ENCODE measurements around the gene VTN. TPM values are rescaled to one million over a fixed set of nuclear protein-coding genes. Genes with fewer than 3 reads are reported as not detected.

Gene VTN
- total and polyA plus RNA-seq, 5 donors from 2014 or later, result 0.10 to 0.18 (median 0.17) TPM; not detected in 2

DNA sequence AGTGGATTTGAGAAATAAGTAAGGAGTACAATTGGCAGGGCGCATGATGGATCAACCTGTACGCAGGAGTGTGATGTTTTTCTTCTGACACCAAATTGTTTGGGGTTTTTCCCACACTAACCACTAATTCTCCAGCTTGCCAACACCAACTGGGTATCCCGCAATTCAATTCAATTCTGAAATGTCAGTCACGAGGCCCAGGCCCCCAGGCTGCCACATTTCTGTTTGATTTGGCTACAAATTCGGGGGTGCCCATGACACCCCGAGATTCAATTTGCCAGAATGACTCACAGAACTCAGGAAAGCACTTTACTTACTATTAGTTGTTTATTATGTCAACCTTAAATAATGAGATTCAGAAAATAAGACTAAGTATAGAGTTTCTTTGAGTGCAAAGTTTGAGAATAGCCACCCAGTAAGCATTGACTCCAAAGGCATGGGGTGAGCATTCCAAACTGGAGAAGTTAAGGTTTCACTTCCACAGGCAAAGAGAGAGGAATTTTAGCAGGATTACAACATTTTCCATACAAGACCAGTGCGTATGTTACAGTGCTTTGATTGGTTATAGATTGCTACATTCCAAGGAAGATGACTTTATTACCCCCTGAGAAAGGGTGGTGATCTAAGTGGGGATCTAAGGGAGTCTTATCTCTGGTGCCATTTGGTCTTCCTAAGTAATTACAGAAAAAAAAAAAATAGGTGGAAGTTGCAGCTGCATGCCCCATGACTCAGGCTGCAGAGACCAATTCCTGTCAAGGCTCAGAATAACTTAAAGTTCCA lies 24.4 kb upstream of the VTN start:
- no peaks in the 10 kb centered on the region for H3K4me1 ChIP-seq (ENCODE audit: control insufficient read depth, insufficient read depth, low read length, poor library complexity, severe bottlenecking)
- no peak overlapping the region for H3K4me3 Mint-ChIP-seq
- peaks cover 0 to 7% (median 1%) of the 10 kb centered on the region in 4 donors for H3K4me1 Mint-ChIP-seq
- no peak overlapping the region for H3K27ac Mint-ChIP-seq
- no peaks in the 10 kb centered on the region for H3K27me3 Mint-ChIP-seq
- no peak overlapping the region for H3K27ac ChIP-seq (ENCODE audit: insufficient read depth, low read length, poor library complexity, severe bottlenecking)
- ATAC-seq (ENCODE audit: low read depth in 2 of 2) (no peak), DNase-seq (no peak)
- no peaks in the 10 kb centered on the region for H3K27me3 ChIP-seq (ENCODE audit: control insufficient read depth, insufficient read depth, low read length)
- H3K36me3 Mint-ChIP-seq, result peaks cover 27% of the 10 kb centered on the region
- no peaks in the 10 kb centered on the region for H3K9me3 Mint-ChIP-seq
- no peak overlapping the region for H3K4me3 ChIP-seq (ENCODE audit: low read depth, low read length)
- H3K36me3 ChIP-seq (ENCODE audit: control insufficient read depth, insufficient read depth, low read length), result peaks cover 56% of the 10 kb centered on the region
- no peaks in the 10 kb centered on the region for H3K9me3 ChIP-seq (ENCODE audit: control insufficient read depth in 2 of 2, low read length in 2 of 2)

DNA sequence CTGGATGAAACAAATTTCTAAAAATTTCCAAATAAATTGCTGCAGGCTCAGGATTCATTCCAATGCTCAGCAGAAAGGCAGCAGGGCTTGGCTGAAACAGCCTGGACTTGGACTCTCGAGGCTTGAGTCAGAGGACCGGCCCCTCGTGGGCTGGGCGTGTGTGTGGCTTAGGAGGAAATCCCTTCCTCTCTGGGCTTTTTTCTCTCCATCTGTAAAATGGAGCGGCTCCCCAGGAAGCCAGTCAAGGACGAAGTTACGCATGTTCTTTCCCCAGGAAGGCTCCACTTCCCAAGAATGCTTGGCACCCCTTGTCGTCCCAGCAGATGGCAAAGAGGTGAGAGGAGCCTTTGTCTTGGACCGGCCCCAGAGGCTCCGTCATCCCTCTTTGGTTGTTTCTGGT lies 22.4 kb upstream of the VTN start:
- Histone ChIP-seq H3K4me3 (ENCODE audit: low read depth, low read length) (no peak overlapping the region), H3K27me3 (ENCODE audit: control insufficient read depth, insufficient read depth, low read length) (no peaks in the 10 kb centered on the region), H3K27ac (ENCODE audit: insufficient read depth, low read length, poor library complexity, severe bottlenecking) (no peak overlapping the region), H3K36me3 (ENCODE audit: control insufficient read depth, insufficient read depth, low read length) (peaks cover 63% of the 10 kb centered on the region), H3K9me3 (ENCODE audit: control insufficient read depth in 2 of 2, low read length in 2 of 2) (no peaks in the 10 kb centered on the region), H3K4me1 (ENCODE audit: control insufficient read depth, insufficient read depth, low read length, poor library complexity, severe bottlenecking) (no peaks in the 10 kb centered on the region)
- no peak for ATAC-seq (ENCODE audit: low read depth in 2 of 2)
- no peak for DNase-seq
- Mint-ChIP-seq H3K4me1 (peaks cover 0 to 7% (median 2%) of the 10 kb centered on the region in 4 donors), H3K36me3 (peaks cover 32% of the 10 kb centered on the region), H3K9me3 (no peaks in the 10 kb centered on the region), H3K27me3 (no peaks in the 10 kb centered on the region), H3K4me3 (no peak overlapping the region), H3K27ac (no peak overlapping the region)

DNA sequence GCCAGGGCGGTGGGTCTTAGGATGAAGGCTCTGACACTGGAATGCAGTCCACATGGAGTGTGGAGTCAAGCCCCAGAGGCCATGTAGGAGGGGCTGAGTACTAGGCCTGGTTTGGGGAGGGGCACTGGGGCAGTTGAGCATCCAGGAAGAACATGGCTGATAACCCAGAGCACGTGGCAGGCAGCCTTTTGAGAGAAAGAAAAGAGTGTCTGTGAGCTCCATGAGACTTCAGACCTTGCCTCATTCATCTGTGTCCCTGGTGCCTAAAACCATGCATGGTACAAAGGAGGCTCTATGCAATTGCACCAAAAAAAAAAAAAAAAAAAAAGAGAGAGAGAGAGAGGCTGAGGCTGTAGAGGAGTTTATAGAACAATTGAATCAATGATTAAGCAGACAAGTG lies 21.3 kb upstream of the VTN start:
- no peak overlapping the region for H3K4me3 ChIP-seq (ENCODE audit: low read depth, low read length)
- Mint-ChIP-seq H3K27ac (no peak overlapping the region), H3K4me3 (no peak overlapping the region), H3K36me3 (peaks cover 33% of the 10 kb centered on the region), H3K27me3 (no peaks in the 10 kb centered on the region), H3K4me1 (peaks cover 0 to 7% (median 3%) of the 10 kb centered on the region in 4 donors), H3K9me3 (no peaks in the 10 kb centered on the region)
- DNase-seq, result no peak
- peaks cover 61% of the 10 kb centered on the region for H3K36me3 ChIP-seq (ENCODE audit: control insufficient read depth, insufficient read depth, low read length)
- H3K9me3 ChIP-seq (ENCODE audit: control insufficient read depth in 2 of 2, low read length in 2 of 2), result no peaks in the 10 kb centered on the region
- H3K4me1 ChIP-seq (ENCODE audit: control insufficient read depth, insufficient read depth, low read length, poor library complexity, severe bottlenecking), result no peaks in the 10 kb centered on the region
- H3K27ac ChIP-seq (ENCODE audit: insufficient read depth, low read length, poor library complexity, severe bottlenecking), result no peak overlapping the region
- ATAC-seq (ENCODE audit: low read depth in 2 of 2), result no peak
- no peaks in the 10 kb centered on the region for H3K27me3 ChIP-seq (ENCODE audit: control insufficient read depth, insufficient read depth, low read length)

DNA sequence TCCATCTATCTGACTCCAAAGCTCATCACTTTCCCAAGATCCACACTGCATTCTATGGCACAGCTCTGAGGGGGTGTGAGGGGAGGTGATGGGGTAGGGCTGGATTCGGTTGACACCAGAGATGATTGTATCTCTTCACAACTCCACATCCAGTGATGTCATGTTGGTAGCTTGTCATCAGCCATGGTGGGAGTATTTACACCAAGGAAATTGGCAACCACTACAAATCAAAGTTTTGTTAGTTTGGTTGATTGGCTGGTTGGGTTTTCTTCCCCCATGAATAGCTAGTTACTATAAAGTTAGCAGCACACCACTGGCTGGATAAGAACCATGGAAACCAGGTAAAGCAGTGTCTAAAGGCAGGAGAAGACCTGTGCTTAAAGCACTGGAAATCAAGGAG lies 20.9 kb upstream of the VTN start:
- H3K36me3 Mint-ChIP-seq, result peaks cover 33% of the 10 kb centered on the region
- peaks cover 0 to 9% (median 6%) of the 10 kb centered on the region in 4 donors for H3K4me1 Mint-ChIP-seq
- H3K4me3 Mint-ChIP-seq, result no peak overlapping the region
- no peaks in the 10 kb centered on the region for H3K27me3 ChIP-seq (ENCODE audit: control insufficient read depth, insufficient read depth, low read length)
- H3K27ac ChIP-seq (ENCODE audit: insufficient read depth, low read length, poor library complexity, severe bottlenecking), result no peak overlapping the region
- H3K36me3 ChIP-seq (ENCODE audit: control insufficient read depth, insufficient read depth, low read length), result peaks cover 57% of the 10 kb centered on the region
- H3K27me3 Mint-ChIP-seq, result no peaks in the 10 kb centered on the region
- H3K4me1 ChIP-seq (ENCODE audit: control insufficient read depth, insufficient read depth, low read length, poor library complexity, severe bottlenecking), result no peaks in the 10 kb centered on the region
- DNase-seq, result no peak
- no peak overlapping the region for H3K4me3 ChIP-seq (ENCODE audit: low read depth, low read length)
- no peak overlapping the region for H3K27ac Mint-ChIP-seq
- H3K9me3 ChIP-seq (ENCODE audit: control insufficient read depth in 2 of 2, low read length in 2 of 2), result no peaks in the 10 kb centered on the region
- no peaks in the 10 kb centered on the region for H3K9me3 Mint-ChIP-seq
- no peak for ATAC-seq (ENCODE audit: low read depth in 2 of 2)

DNA sequence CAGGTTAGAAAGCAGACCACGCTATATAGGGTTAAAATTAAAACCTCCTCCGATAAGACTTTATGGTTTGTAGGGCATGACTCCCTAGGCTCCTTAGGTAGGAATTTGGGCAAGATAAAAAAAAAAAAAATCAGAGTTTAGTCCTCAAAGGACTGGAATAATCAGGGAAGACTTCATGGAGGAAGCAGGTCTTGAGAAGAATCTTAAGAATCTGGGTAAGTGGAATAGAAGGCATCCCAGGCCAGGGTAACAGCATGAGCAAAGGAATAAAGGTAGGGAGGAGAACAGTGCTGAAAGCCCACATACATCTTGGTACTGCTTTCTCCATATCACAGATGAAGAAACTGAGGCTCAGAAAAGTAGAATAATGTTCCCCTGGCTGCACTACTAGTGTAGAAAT lies 20.5 kb upstream of the VTN start:
- Histone ChIP-seq H3K4me1 (ENCODE audit: control insufficient read depth, insufficient read depth, low read length, poor library complexity, severe bottlenecking) (peaks cover 4% of the 10 kb centered on the region), H3K27ac (ENCODE audit: insufficient read depth, low read length, poor library complexity, severe bottlenecking) (no peak overlapping the region), H3K36me3 (ENCODE audit: control insufficient read depth, insufficient read depth, low read length) (peaks cover 52% of the 10 kb centered on the region), H3K4me3 (ENCODE audit: low read depth, low read length) (no peak overlapping the region), H3K9me3 (ENCODE audit: control insufficient read depth in 2 of 2, low read length in 2 of 2) (no peaks in the 10 kb centered on the region), H3K27me3 (ENCODE audit: control insufficient read depth, insufficient read depth, low read length) (no peaks in the 10 kb centered on the region)
- Mint-ChIP-seq H3K36me3 (peaks cover 33% of the 10 kb centered on the region), H3K4me1 (peaks cover 0 to 14% (median 8%) of the 10 kb centered on the region in 4 donors), H3K4me3 (peak overlapping the region in 1 of 4 donors; percentile 44), H3K27me3 (no peaks in the 10 kb centered on the region), H3K9me3 (no peaks in the 10 kb centered on the region), H3K27ac (no peak overlapping the region)
- ATAC-seq (ENCODE audit: low read depth in 2 of 2) (no peak), DNase-seq (no peak)

DNA sequence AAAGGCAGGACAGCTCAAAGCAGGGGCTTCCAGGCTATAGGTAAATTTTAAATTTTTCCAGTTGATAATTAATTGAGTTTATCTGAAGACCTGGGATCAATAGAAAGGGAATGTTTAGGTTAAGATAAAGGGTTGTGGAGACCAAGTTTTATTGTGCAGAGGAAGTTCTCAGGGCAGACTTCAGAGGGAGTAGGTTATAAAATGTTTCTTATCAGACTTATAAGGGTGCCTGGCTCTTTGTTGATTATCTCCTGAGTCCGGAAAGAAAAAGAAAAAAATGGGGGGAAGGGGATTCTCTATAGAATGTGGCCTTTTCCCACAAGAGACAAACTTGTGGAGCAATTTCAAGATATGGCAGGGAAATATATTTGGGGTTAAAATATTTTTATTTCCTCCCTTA lies 20.0 kb upstream of the VTN start:
- peaks cover 8% of the 10 kb centered on the region for H3K4me1 ChIP-seq (ENCODE audit: control insufficient read depth, insufficient read depth, low read length, poor library complexity, severe bottlenecking)
- H3K27me3 Mint-ChIP-seq, result no peaks in the 10 kb centered on the region
- peaks cover 49% of the 10 kb centered on the region for H3K36me3 ChIP-seq (ENCODE audit: control insufficient read depth, insufficient read depth, low read length)
- peak overlapping the region in 1 of 4 donors; percentile 44 for H3K4me3 Mint-ChIP-seq
- H3K27ac ChIP-seq (ENCODE audit: insufficient read depth, low read length, poor library complexity, severe bottlenecking), result no peak overlapping the region
- H3K27me3 ChIP-seq (ENCODE audit: control insufficient read depth, insufficient read depth, low read length), result no peaks in the 10 kb centered on the region
- H3K4me1 Mint-ChIP-seq, result peaks cover 4 to 18% (median 10%) of the 10 kb centered on the region in 4 donors
- no peak overlapping the region for H3K27ac Mint-ChIP-seq
- H3K9me3 Mint-ChIP-seq, result no peaks in the 10 kb centered on the region
- H3K9me3 ChIP-seq (ENCODE audit: control insufficient read depth in 2 of 2, low read length in 2 of 2), result no peaks in the 10 kb centered on the region
- H3K36me3 Mint-ChIP-seq, result peaks cover 33% of the 10 kb centered on the region
- no peak for DNase-seq
- ATAC-seq (ENCODE audit: low read depth in 2 of 2), result no peak
- no peak overlapping the region for H3K4me3 ChIP-seq (ENCODE audit: low read depth, low read length)

DNA sequence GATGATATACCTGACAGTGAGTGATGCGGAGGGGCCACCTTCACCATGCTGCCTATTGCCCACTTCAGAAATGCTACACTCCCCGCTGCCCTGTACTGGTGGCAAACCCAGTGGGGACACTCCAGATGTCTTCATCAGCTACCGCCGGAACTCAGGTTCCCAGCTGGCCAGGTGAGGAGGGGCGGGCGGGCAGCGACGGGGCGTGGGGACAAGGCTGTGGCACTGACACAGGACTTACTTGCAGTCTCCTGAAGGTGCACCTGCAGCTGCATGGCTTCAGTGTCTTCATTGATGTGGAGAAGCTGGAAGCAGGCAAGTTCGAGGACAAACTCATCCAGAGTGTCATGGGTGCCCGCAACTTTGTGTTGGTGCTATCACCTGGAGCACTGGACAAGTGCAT lies 18.0 kb upstream of the VTN start:
- H3K36me3 ChIP-seq (ENCODE audit: control insufficient read depth, insufficient read depth, low read length), result peaks cover 37% of the 10 kb centered on the region
- peak overlapping the region in 1 of 3 donors; percentile 52 for H3K27ac Mint-ChIP-seq
- H3K9me3 ChIP-seq (ENCODE audit: control insufficient read depth in 2 of 2, low read length in 2 of 2), result no peaks in the 10 kb centered on the region
- H3K4me1 ChIP-seq (ENCODE audit: control insufficient read depth, insufficient read depth, low read length, poor library complexity, severe bottlenecking), result peaks cover 18% of the 10 kb centered on the region
- no peak for DNase-seq
- peaks cover 4% of the 10 kb centered on the region for H3K27me3 Mint-ChIP-seq
- H3K36me3 Mint-ChIP-seq, result peaks cover 24% of the 10 kb centered on the region
- no peak overlapping the region for H3K27ac ChIP-seq (ENCODE audit: insufficient read depth, low read length, poor library complexity, severe bottlenecking)
- no peaks in the 10 kb centered on the region for H3K9me3 Mint-ChIP-seq
- no peak overlapping the region for H3K4me3 ChIP-seq (ENCODE audit: low read depth, low read length)
- no peaks in the 10 kb centered on the region for H3K27me3 ChIP-seq (ENCODE audit: control insufficient read depth, insufficient read depth, low read length)
- H3K4me1 Mint-ChIP-seq, result peaks cover 7 to 33% (median 18%) of the 10 kb centered on the region in 4 donors
- no peak overlapping the region for H3K4me3 Mint-ChIP-seq
- ATAC-seq (ENCODE audit: low read depth in 2 of 2), result no peak

DNA sequence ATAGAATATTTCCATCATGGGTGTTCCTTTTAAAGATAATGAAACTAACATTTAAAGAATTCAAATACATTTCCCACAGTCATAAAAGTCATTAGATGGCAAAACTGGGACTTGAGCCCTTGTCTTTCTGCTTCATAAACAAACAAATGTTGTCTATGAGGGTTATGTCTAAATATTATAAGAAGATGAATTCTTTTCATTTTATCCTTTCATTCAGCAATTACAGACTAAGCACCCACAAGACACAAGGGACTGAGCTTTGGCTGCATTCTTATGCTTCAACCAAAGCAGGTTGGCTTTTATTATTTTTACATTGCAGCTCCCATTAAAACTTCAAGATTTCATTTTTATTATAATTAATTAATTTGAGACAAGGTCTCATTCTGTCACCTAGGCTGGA lies 16.3 kb upstream of the VTN start:
- peaks cover 10% of the 10 kb centered on the region for H3K27me3 Mint-ChIP-seq
- Histone ChIP-seq H3K9me3 (ENCODE audit: control insufficient read depth in 2 of 2, low read length in 2 of 2) (no peaks in the 10 kb centered on the region), H3K4me3 (ENCODE audit: low read depth, low read length) (no peak overlapping the region), H3K4me1 (ENCODE audit: control insufficient read depth, insufficient read depth, low read length, poor library complexity, severe bottlenecking) (peaks cover 18% of the 10 kb centered on the region), H3K36me3 (ENCODE audit: control insufficient read depth, insufficient read depth, low read length) (peaks cover 30% of the 10 kb centered on the region), H3K27me3 (ENCODE audit: control insufficient read depth, insufficient read depth, low read length) (no peaks in the 10 kb centered on the region), H3K27ac (ENCODE audit: insufficient read depth, low read length, poor library complexity, severe bottlenecking) (no peak overlapping the region)
- H3K27ac Mint-ChIP-seq, result peak overlapping the region in 1 of 3 donors; percentile 15
- no peak for DNase-seq
- peaks cover 7 to 41% (median 21%) of the 10 kb centered on the region in 4 donors for H3K4me1 Mint-ChIP-seq
- no peaks in the 10 kb centered on the region for H3K9me3 Mint-ChIP-seq
- peaks cover 26% of the 10 kb centered on the region for H3K36me3 Mint-ChIP-seq
- no peak for ATAC-seq (ENCODE audit: low read depth in 2 of 2)
- peak overlapping the region; percentile 88 to 94 (median 92) for H3K4me3 Mint-ChIP-seq
